Liver (tissue), 3 donors: Measurements from ENCODE around the gene SPATS2L.

Source experiments
- CTCF ChIP-seq: fragments of 150-350 bp; IDR thresholded peaks from 2 replicates; pipeline ENCODE4 v1.5.1; 2017; ENCODE audit warnings: improper control_type of control experiment, low read depth, low read length; ENCODE audit not compliant: missing input control
- EGR1 ChIP-seq, 2 donors: IDR thresholded peaks; 2 replicates each; pipeline ENCODE4 v1.6.1; 2016 to 2018; ENCODE audit warnings: antibody characterized with exemption in 2 of 2, low read depth in 2 of 2
- GABPA ChIP-seq, 2 donors: IDR thresholded peaks in 1 of 2; conservative IDR thresholded peaks in 1 of 2; 2 replicates each; pipeline ENCODE4 v1.6.1; 2016; ENCODE audit warnings: antibody characterized with exemption in 2 of 2, mild to moderate bottlenecking in 1 of 2, moderate library complexity in 1 of 2
- JUND ChIP-seq, 2 donors: IDR thresholded peaks; 2 replicates each; pipeline ENCODE4 v1.6.1; 2016; ENCODE audit warnings: antibody characterized with exemption in 2 of 2
- MAX ChIP-seq: IDR thresholded peaks from 2 replicates; pipeline ENCODE4 v1.6.1; 2016; ENCODE audit warnings: antibody characterized with exemption
- RAD21 ChIP-seq, 2 donors: IDR thresholded peaks; 2 replicates each; pipeline ENCODE4 v1.6.1; 2016; ENCODE audit warnings: antibody characterized with exemption in 2 of 2, mild to moderate bottlenecking in 2 of 2
- REST ChIP-seq: IDR thresholded peaks from 2 replicates; pipeline ENCODE4 v1.6.1; 2016; ENCODE audit warnings: antibody characterized with exemption, mild to moderate bottlenecking
- RXRA ChIP-seq, 2 donors: IDR thresholded peaks; 2 replicates each; pipeline ENCODE4 v1.6.1; 2017 to 2018; ENCODE audit warnings: antibody characterized with exemption in 2 of 2, mild to moderate bottlenecking in 1 of 2
- SP1 ChIP-seq: IDR thresholded peaks from 2 replicates; pipeline ENCODE4 v1.6.1; 2018; ENCODE audit warnings: antibody characterized with exemption, mild to moderate bottlenecking
- TAF1 ChIP-seq: conservative IDR thresholded peaks from 2 replicates; pipeline ENCODE4 v1.6.1; 2016; ENCODE audit warnings: antibody characterized with exemption, mild to moderate bottlenecking
- YY1 ChIP-seq: IDR thresholded peaks from 2 replicates; pipeline ENCODE4 v1.6.1; 2016; ENCODE audit warnings: antibody characterized with exemption, mild to moderate bottlenecking
- ZBTB33 ChIP-seq: IDR thresholded peaks from 2 replicates; pipeline ENCODE4 v1.6.1; 2016; ENCODE audit warnings: antibody characterized with exemption
- donor health status: healthy.
- donor health status: healthy.

- TF ChIP-seq SP1 = no peak
- TF ChIP-seq CTCF = no peak
- no peak for TF ChIP-seq MAX
- no peak for TF ChIP-seq GABPA (IDR thresholded peaks at IDR 0.05 in 1 of 2, conservative IDR thresholded peaks at IDR 0.05 in 1 of 2)
- TF ChIP-seq JUND (IDR thresholded peaks at IDR 0.05) = no peak
- no peak for TF ChIP-seq TAF1
- no peak for TF ChIP-seq RAD21 (IDR thresholded peaks at IDR 0.05)
- TF ChIP-seq ZBTB33 = no peak
- TF ChIP-seq REST = no peak
- no peak for TF ChIP-seq YY1
- TF ChIP-seq EGR1 (IDR thresholded peaks at IDR 0.05; ENCODE audit: low read depth in 2 of 2) = no peak
- TF ChIP-seq RXRA (IDR thresholded peaks at IDR 0.05) = no peak
These were observed 47.5 kb upstream of the SPATS2L start for GRCh38 chr2:200258881-200259576.
